Prostate gland (tissue), 2 donors: Measurements from ENCODE around the gene KIT. TPM values are rescaled to one million over a fixed set of nuclear protein-coding genes. Genes with fewer than 3 reads are reported as not detected.

Experiments used
- DNase-seq: peaks from one replicate; pipeline ENCODE4 v3.0.0-alpha.2; 2019; ENCODE audit warnings: low spot score
- H3K27ac ChIP-seq, 2 donors: fragments of 200-600 bp; sonication (generic); 2 replicates each; pipeline ENCODE4 v1.5.1; 2017 to 2019
- H3K27me3 ChIP-seq: fragments of 200-600 bp; sonication (generic); replicated peaks from 2 replicates; pipeline ENCODE4 v1.5.1; 2019; ENCODE audit not compliant: insufficient read depth
- H3K36me3 ChIP-seq, 2 donors: fragments of 200-600 bp; sonication (generic); 1 replicate in 1 of 2; 2 replicates in 1 of 2; pipeline versions ENCODE4 v1.5.1 to v1.8.1; 2017 to 2019
- H3K4me1 ChIP-seq: fragments of 200-600 bp; sonication (generic); replicated peaks from 2 replicates; pipeline ENCODE4 v1.5.1; 2019
- H3K4me3 ChIP-seq, 2 donors: fragments of 200-600 bp; sonication (generic); 2 replicates each; pipeline ENCODE4 v1.5.1; 2017 to 2019
- H3K9me3 ChIP-seq: fragments of 200-600 bp; sonication (generic); 2 replicates; pipeline ENCODE4 v1.5.1; 2017
- CTCF ChIP-seq, 4 experiments: fragments of 200-600 bp in 2 of 4; fragments of 450-650 bp in 2 of 4; sonication (generic) in 2 of 4; IDR thresholded peaks; 1 replicate in 3 of 4; 2 replicates in 1 of 4; pipeline ENCODE4 v1.5.1; 2016 to 2019; ENCODE audit warnings: antibody characterized with exemption in 4 of 4, mild to moderate bottlenecking in 2 of 4, moderate library complexity in 2 of 4
- POLR2A ChIP-seq: fragments of 450-650 bp; IDR thresholded peaks from one replicate; pipeline ENCODE4 v1.6.1; 2016; ENCODE audit warnings: antibody characterized with exemption, mild to moderate bottlenecking
- POLR2AphosphoS5 ChIP-seq: sonication (generic); formaldehyde crosslinking; IDR thresholded peaks from one replicate; pipeline ENCODE4 v1.6.1; 2017; ENCODE audit warnings: antibody characterized with exemption
- WGBS: methylation state at CpG from one replicate; pipeline ENCODE4 v1.1.5; 2018; 5-methylcytosine and 5-hydroxymethylcytosine counted together
- intact Hi-C: fragments of 100-400 bp; cut with DNase I; formaldehyde crosslinking; loops from one replicate; pipeline ENCODE4 v1.14.2; 2022
- total RNA-seq, 2 donors: library from RNA; depleted of rRNA; stranded (reverse); fragments of >200 nt; gene quantifications; one replicate each; pipeline ENCODE4 v1.1.0, GENCODE V29; 2016

KIT gene
- total RNA-seq, 2 donors from 2014 or later: 4.2 to 8.7 TPM

GRCh38 chr4:54659749-54660535 is 2.2 kb downstream of the KIT start:
- Histone ChIP-seq H3K4me3 (no peak overlapping the region), H3K9me3 (no peaks in the 10 kb centered on the region), H3K4me1 (no peaks in the 10 kb centered on the region), H3K36me3 (no peaks in the 10 kb centered on the region), H3K27me3 (no peaks in the 10 kb centered on the region), H3K27ac (no peak overlapping the region)
- intact Hi-C loops: loop anchor here (10.0 kb wide), 1 partner anchor 295 kb away; no protein-coding TSS in a partner anchor
- no peak for DNase-seq
- 32% methylated on average over 9 of the region's 9 CpGs for WGBS
- TF ChIP-seq POLR2A: no peak
- no peak for TF ChIP-seq CTCF (IDR thresholded peaks at IDR 0.05)
- no peak for TF ChIP-seq POLR2AphosphoS5

GRCh38 chr4:54660591-54660990 is 2.8 kb downstream of the KIT start:
- no peaks in the 10 kb centered on the region for H3K9me3 ChIP-seq
- no peak overlapping the region for H3K27ac ChIP-seq
- no peaks in the 10 kb centered on the region for H3K4me1 ChIP-seq
- no peak overlapping the region for H3K4me3 ChIP-seq
- TF ChIP-seq POLR2A (no peak), POLR2AphosphoS5 (no peak), CTCF (IDR thresholded peaks at IDR 0.05) (no peak)
- WGBS: 89% methylated on average over 2 of the region's 2 CpGs
- no peaks in the 10 kb centered on the region for H3K27me3 ChIP-seq
- intact Hi-C loops: loop anchor here (10.0 kb wide), 1 partner anchor 294 kb away; no protein-coding TSS in a partner anchor
- H3K36me3 ChIP-seq: no peaks in the 10 kb centered on the region
- no peak for DNase-seq

DNA sequence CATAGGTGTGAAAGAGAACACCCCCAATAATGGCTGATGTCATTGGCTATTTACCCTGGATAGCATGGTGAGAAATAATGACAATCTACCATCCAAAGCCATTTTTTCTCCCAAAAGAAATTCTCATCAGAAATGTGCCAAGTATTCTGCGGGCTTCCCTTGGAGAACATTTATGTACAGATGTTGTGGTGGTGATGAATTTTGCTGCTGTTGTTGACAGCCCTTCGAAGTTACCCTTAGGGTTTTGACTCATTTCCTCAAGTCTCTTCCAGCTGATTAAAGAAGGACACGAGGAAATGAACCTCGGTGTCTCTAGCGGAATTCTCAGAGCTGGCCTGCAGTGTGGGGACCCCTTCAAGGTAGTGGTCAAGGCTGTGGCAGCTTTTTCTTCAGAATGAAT is 3.4 kb downstream of the KIT start:
- Histone ChIP-seq H3K4me1 (no peaks in the 10 kb centered on the region), H3K36me3 (no peaks in the 10 kb centered on the region), H3K4me3 (no peak overlapping the region), H3K27ac (no peak overlapping the region), H3K27me3 (no peaks in the 10 kb centered on the region), H3K9me3 (no peaks in the 10 kb centered on the region)
- 85% methylated on average over 5 of the region's 5 CpGs for WGBS
- intact Hi-C loops: loop anchor here (10.0 kb wide), 1 partner anchor 294 kb away; no protein-coding TSS in a partner anchor
- TF ChIP-seq POLR2AphosphoS5: no peak
- no peak for TF ChIP-seq CTCF (IDR thresholded peaks at IDR 0.05)
- TF ChIP-seq POLR2A: no peak
- no peak for DNase-seq

GRCh38 chr4:54661686-54662085 is 3.9 kb downstream of the KIT start:
- Histone ChIP-seq H3K36me3 (no peaks in the 10 kb centered on the region), H3K9me3 (no peaks in the 10 kb centered on the region), H3K27ac (no peak overlapping the region), H3K27me3 (no peaks in the 10 kb centered on the region), H3K4me3 (no peak overlapping the region), H3K4me1 (no peaks in the 10 kb centered on the region)
- DNase-seq: no peak
- 75% methylated on average over 4 of the region's 4 CpGs for WGBS
- intact Hi-C loops: loop anchor here (10.0 kb wide), 1 partner anchor 293 kb away; no protein-coding TSS in a partner anchor
- TF ChIP-seq CTCF (IDR thresholded peaks at IDR 0.05): no peak
- TF ChIP-seq POLR2AphosphoS5: no peak
- TF ChIP-seq POLR2A: no peak

DNA sequence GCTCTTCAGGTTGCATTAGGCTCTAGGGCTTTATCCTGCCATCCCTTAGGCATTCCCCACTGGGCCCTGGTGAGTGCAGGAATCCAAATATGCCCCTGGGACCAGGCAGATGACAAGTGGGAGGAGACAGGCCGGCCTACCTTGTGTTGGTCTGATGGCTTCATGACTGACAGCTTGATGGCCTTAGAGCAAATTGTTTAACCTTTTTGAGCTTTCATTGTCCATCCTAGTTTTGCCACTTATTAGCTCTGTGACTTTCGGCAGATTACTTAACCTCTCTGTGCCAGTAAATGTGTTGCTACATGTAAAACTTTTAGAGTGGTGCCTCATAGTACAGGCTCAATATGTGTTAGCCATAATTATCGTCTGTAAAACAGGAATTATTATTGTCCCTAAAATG is 4.4 kb downstream of the KIT start:
- H3K9me3 ChIP-seq: no peaks in the 10 kb centered on the region
- H3K4me3 ChIP-seq: no peak overlapping the region
- H3K27me3 ChIP-seq: no peaks in the 10 kb centered on the region
- DNase-seq: no peak
- no peaks in the 10 kb centered on the region for H3K4me1 ChIP-seq
- intact Hi-C loops: loop anchor here (10.0 kb wide), 1 partner anchor 293 kb away; no protein-coding TSS in a partner anchor
- H3K27ac ChIP-seq: no peak overlapping the region
- WGBS: 90% methylated on average over 3 of the region's 3 CpGs
- TF ChIP-seq CTCF (IDR thresholded peaks at IDR 0.05) (no peak), POLR2AphosphoS5 (no peak), POLR2A (no peak)
- no peaks in the 10 kb centered on the region for H3K36me3 ChIP-seq
